H9 (cell line): ENCODE results near the gene OXCT1. TPM values are rescaled to one million over a fixed set of nuclear protein-coding genes. Genes with fewer than 3 reads are reported as not detected.
"Not testable (repeated sequence)": the region's sequence is repeated elsewhere in the genome, so short reads cannot be mapped to it uniquely, and the experiment has no call there.

Experiments used
- DNase-seq: peaks from one replicate; pipeline ENCODE4 v3.0.0-alpha.2; 2017
- H2AFZ ChIP-seq: one replicate; pipeline ENCODE4 v1.6.1; 2013; ENCODE audit warnings: mild to moderate bottlenecking, low read length, control low read depth, moderate library complexity
- H2AK5ac ChIP-seq: 2 replicates; pipeline ENCODE4 v1.6.1; 2013; ENCODE audit warnings: low read length, control low read depth, mixed read lengths; ENCODE audit not compliant: insufficient read length
- H2BK120ac ChIP-seq: one replicate; pipeline ENCODE4 v1.6.1; 2013; ENCODE audit warnings: low read depth, mild to moderate bottlenecking, low read length, control low read depth, inconsistent platforms; ENCODE audit not compliant: poor library complexity, severe bottlenecking
- H2BK12ac ChIP-seq: 2 replicates; pipeline ENCODE4 v1.6.1; 2013; ENCODE audit warnings: low read length, control low read depth, mixed read lengths, low read depth; ENCODE audit not compliant: insufficient read length
- H2BK15ac ChIP-seq: 2 replicates; pipeline ENCODE4 v1.6.1; 2013; ENCODE audit warnings: low read depth, low read length, control low read depth
- H2BK20ac ChIP-seq: one replicate; pipeline ENCODE4 v1.6.1; 2013; ENCODE audit warnings: low read depth, mild to moderate bottlenecking, low read length, control low read depth, inconsistent platforms; ENCODE audit not compliant: poor library complexity, severe bottlenecking
- H2BK5ac ChIP-seq: 2 replicates; pipeline ENCODE4 v1.6.1; 2013; ENCODE audit warnings: low read length, control low read depth, mixed read lengths; ENCODE audit not compliant: insufficient read length
- H3K14ac ChIP-seq: 2 replicates; pipeline ENCODE4 v1.6.1; 2013; ENCODE audit warnings: low read length, control low read depth; ENCODE audit not compliant: insufficient read depth
- H3K18ac ChIP-seq: 2 replicates; pipeline ENCODE4 v1.6.1; 2013; ENCODE audit warnings: low read depth, mild to moderate bottlenecking, mixed read lengths, low read length, control low read depth; ENCODE audit not compliant: insufficient read length
- H3K23ac ChIP-seq: 2 replicates; pipeline ENCODE4 v1.6.1; 2013; ENCODE audit warnings: low read length, control low read depth, mixed read lengths, low read depth; ENCODE audit not compliant: insufficient read length
- H3K23me2 ChIP-seq: 2 replicates; pipeline ENCODE4 v1.6.1; 2013; ENCODE audit warnings: low read depth, mild to moderate bottlenecking, mixed read lengths, low read length, control low read depth; ENCODE audit not compliant: insufficient read length, poor library complexity, severe bottlenecking
- H3K27ac ChIP-seq: 2 replicates; pipeline ENCODE4 v1.5.1; 2013; ENCODE audit warnings: low read length, control low read depth, mixed read lengths, low read depth; ENCODE audit not compliant: insufficient read length
- H3K27me3 ChIP-seq: 2 replicates; pipeline ENCODE4 v1.6.1; 2013; ENCODE audit warnings: low read length, control low read depth, inconsistent platforms; ENCODE audit not compliant: insufficient read depth
- H3K4ac ChIP-seq: 2 replicates; pipeline ENCODE4 v1.6.1; 2013; ENCODE audit warnings: low read depth, mild to moderate bottlenecking, control low read depth, inconsistent platforms, low read length, moderate library complexity
- H3K4me1 ChIP-seq: 2 replicates; pipeline ENCODE4 v1.6.1; 2013; ENCODE audit warnings: low read length, control low read depth, inconsistent platforms; ENCODE audit not compliant: insufficient read depth
- H3K4me2 ChIP-seq: 2 replicates; pipeline ENCODE4 v1.6.1; 2013; ENCODE audit warnings: low read length, control low read depth, mixed read lengths; ENCODE audit not compliant: insufficient read length, insufficient read depth
- H3K56ac ChIP-seq: 2 replicates; pipeline ENCODE4 v1.6.1; 2013; ENCODE audit warnings: low read depth, mild to moderate bottlenecking, mixed read lengths, low read length, control low read depth; ENCODE audit not compliant: insufficient read length
- H3K79me1 ChIP-seq: 2 replicates; pipeline ENCODE4 v1.6.1; 2013; ENCODE audit warnings: low read depth, mild to moderate bottlenecking, moderate library complexity, low read length, control low read depth, inconsistent platforms; ENCODE audit not compliant: insufficient read depth, poor library complexity, severe bottlenecking
- H3K79me2 ChIP-seq: 2 replicates; pipeline ENCODE4 v1.6.1; 2013; ENCODE audit warnings: low read length, control low read depth, inconsistent platforms; ENCODE audit not compliant: insufficient read depth
- H3K9ac ChIP-seq: 2 replicates; pipeline ENCODE4 v1.6.1; 2013; ENCODE audit warnings: low read length, control low read depth, mixed read lengths; ENCODE audit not compliant: insufficient read length; ENCODE audit errors: extremely low read depth
- H3K9me3 ChIP-seq: one replicate; pipeline ENCODE4 v1.6.1; 2013; ENCODE audit warnings: low read depth, low read length, inconsistent platforms; ENCODE audit not compliant: control insufficient read depth
- H3T11ph ChIP-seq: one replicate; pipeline ENCODE4 v1.6.1; 2013; ENCODE audit warnings: mild to moderate bottlenecking, low read length, control low read depth, inconsistent platforms
- H4K20me1 ChIP-seq: one replicate; pipeline ENCODE4 v1.6.1; 2013; ENCODE audit not compliant: control insufficient read depth, insufficient read length, insufficient read depth
- H4K5ac ChIP-seq: 2 replicates; pipeline ENCODE4 v1.6.1; 2013; ENCODE audit warnings: low read depth, mild to moderate bottlenecking, mixed read lengths, low read length, control low read depth; ENCODE audit not compliant: insufficient read length
- H4K8ac ChIP-seq: replicated peaks from 2 replicates; pipeline ENCODE4 v1.6.1; 2013; ENCODE audit warnings: low read length, control low read depth, mixed read lengths, low read depth; ENCODE audit not compliant: insufficient read length
- H4K91ac ChIP-seq: 2 replicates; pipeline ENCODE4 v1.6.1; 2013; ENCODE audit warnings: low read depth, mild to moderate bottlenecking, moderate library complexity, mixed read lengths, low read length, control low read depth; ENCODE audit not compliant: insufficient read length
- H3K27ac Mint-ChIP-seq, 3 experiments: 2 replicates in 2 of 3; 3 replicates in 1 of 3; pipeline ENCODE4 v1.8.0; 2020 to 2021; ENCODE audit warnings: mixed read lengths in 3 of 3, mild to moderate bottlenecking in 1 of 3, moderate library complexity in 1 of 3
- H3K27me3 Mint-ChIP-seq: 2 replicates; pipeline ENCODE4 v1.8.0; 2021; ENCODE audit warnings: low read depth, mild to moderate bottlenecking, moderate library complexity, mixed read lengths
- H3K36me3 Mint-ChIP-seq, 3 experiments: 2 replicates in 2 of 3; 3 replicates in 1 of 3; pipeline ENCODE4 v1.8.0; 2020 to 2021; ENCODE audit warnings: low read depth in 3 of 3, mixed read lengths in 3 of 3; ENCODE audit not compliant: insufficient read depth in 1 of 3
- H3K4me1 Mint-ChIP-seq, 2 experiments: 2 replicates each; pipeline ENCODE4 v1.8.0; 2020; ENCODE audit warnings: mixed read lengths in 2 of 2
- H3K4me3 Mint-ChIP-seq, 2 experiments: 2 replicates in 1 of 2; 3 replicates in 1 of 2; pipeline ENCODE4 v1.8.0; 2020 to 2021; ENCODE audit warnings: mild to moderate bottlenecking in 2 of 2, mixed read lengths in 2 of 2, moderate library complexity in 1 of 2
- H3K9me3 Mint-ChIP-seq, 2 experiments: 2 replicates in 1 of 2; 3 replicates in 1 of 2; pipeline ENCODE4 v1.8.0; 2020; ENCODE audit warnings: mild to moderate bottlenecking in 2 of 2, mixed read lengths in 2 of 2, moderate library complexity in 1 of 2
- WGBS: extraction: QIAGEN DNeasy Blood & Tissue Kit; methylation state at CpG from one replicate; pipeline ENCODE4 v1.1.7; 2013; ENCODE audit warnings: missing lambda C conversion rate, low lambda C conversion rate, mixed read lengths; ENCODE audit not compliant: insufficient read length; ENCODE audit errors: extremely low coverage; 5-methylcytosine and 5-hydroxymethylcytosine counted together
- total RNA-seq: library from RNA; stranded (reverse); gene quantifications from 2 replicates; pipeline ENCODE4 v1.2.1, GENCODE V29; 2021
- TF ChIP-seq, protein P1 (sequence below): fragments of 200-600 bp; sonication (generic); conservative IDR thresholded peaks from 3 replicates; pipeline ENCODE4 v1.8.0; 2021; ENCODE audit warnings: antibody characterized with exemption, mild to moderate bottlenecking

The OXCT1 gene
- total RNA-seq, 1 experiment from 2014 or later = 25.6 TPM

DNA sequence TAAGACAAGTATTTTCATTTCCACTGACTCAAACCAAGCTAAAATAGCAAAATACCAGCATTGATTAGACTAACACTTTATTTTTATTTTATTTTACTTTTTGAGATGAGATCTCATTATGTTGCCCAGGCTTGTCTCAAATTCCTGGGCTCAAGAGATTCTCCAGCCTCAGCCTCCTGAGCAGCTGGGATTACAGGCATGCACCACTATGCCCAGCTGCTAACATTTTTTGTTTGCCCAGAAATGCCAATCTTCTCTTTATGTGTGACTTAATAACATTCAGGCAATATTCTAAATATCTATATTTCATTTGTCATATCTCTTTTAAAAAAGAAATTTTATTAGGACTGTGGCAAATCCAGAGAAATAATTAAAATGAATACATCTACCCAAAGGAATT lies 55.0 kb downstream of the OXCT1 start:
- H3K14ac ChIP-seq = no peak overlapping the region
- no peaks in the 10 kb centered on the region for H3K79me1 ChIP-seq
- DNase-seq = no peak
- no peak overlapping the region for H2BK20ac ChIP-seq
- no peak overlapping the region for H4K91ac ChIP-seq
- no peak overlapping the region for H3K4ac ChIP-seq
- TF ChIP-seq, protein P1, sequence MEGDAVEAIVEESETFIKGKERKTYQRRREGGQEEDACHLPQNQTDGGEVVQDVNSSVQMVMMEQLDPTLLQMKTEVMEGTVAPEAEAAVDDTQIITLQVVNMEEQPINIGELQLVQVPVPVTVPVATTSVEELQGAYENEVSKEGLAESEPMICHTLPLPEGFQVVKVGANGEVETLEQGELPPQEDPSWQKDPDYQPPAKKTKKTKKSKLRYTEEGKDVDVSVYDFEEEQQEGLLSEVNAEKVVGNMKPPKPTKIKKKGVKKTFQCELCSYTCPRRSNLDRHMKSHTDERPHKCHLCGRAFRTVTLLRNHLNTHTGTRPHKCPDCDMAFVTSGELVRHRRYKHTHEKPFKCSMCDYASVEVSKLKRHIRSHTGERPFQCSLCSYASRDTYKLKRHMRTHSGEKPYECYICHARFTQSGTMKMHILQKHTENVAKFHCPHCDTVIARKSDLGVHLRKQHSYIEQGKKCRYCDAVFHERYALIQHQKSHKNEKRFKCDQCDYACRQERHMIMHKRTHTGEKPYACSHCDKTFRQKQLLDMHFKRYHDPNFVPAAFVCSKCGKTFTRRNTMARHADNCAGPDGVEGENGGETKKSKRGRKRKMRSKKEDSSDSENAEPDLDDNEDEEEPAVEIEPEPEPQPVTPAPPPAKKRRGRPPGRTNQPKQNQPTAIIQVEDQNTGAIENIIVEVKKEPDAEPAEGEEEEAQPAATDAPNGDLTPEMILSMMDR = no peak
- Mint-ChIP-seq H3K27ac (no peak overlapping the region), H3K27me3 (no peaks in the 10 kb centered on the region), H3K36me3 (no peaks in the 10 kb centered on the region), H3K9me3 (no peaks in the 10 kb centered on the region), H3K4me3 (no peak overlapping the region), H3K4me1 (peaks cover 0 to 1% of the 10 kb centered on the region in 2 experiments; a peak in 3 of 4 replicates)
- H3K18ac ChIP-seq = no peak overlapping the region
- H3T11ph ChIP-seq = no peak overlapping the region
- no peak overlapping the region for H2BK15ac ChIP-seq
- H3K56ac ChIP-seq = no peak overlapping the region
- H3K23me2 ChIP-seq = no peaks in the 10 kb centered on the region
- H2AFZ ChIP-seq = no peak overlapping the region
- no peak overlapping the region for H3K27ac ChIP-seq
- no peak overlapping the region for H4K5ac ChIP-seq
- no peak overlapping the region for H2AK5ac ChIP-seq
- no peak overlapping the region for H3K9ac ChIP-seq
- H3K4me2 ChIP-seq = no peak overlapping the region
- H2BK5ac ChIP-seq = no peak overlapping the region
- H3K79me2 ChIP-seq = 0 out of 2 replicates have a peak, but pooled peaks cover 2% of the 10 kb centered on the region
- H4K8ac ChIP-seq = no peak overlapping the region
- no peaks in the 10 kb centered on the region for H3K9me3 ChIP-seq
- H3K23ac ChIP-seq = no peak overlapping the region
- no peaks in the 10 kb centered on the region for H4K20me1 ChIP-seq
- no peak overlapping the region for H2BK120ac ChIP-seq
- H3K4me1 ChIP-seq = no peaks in the 10 kb centered on the region
- no peaks in the 10 kb centered on the region for H3K27me3 ChIP-seq
- H2BK12ac ChIP-seq = no peak overlapping the region

DNA sequence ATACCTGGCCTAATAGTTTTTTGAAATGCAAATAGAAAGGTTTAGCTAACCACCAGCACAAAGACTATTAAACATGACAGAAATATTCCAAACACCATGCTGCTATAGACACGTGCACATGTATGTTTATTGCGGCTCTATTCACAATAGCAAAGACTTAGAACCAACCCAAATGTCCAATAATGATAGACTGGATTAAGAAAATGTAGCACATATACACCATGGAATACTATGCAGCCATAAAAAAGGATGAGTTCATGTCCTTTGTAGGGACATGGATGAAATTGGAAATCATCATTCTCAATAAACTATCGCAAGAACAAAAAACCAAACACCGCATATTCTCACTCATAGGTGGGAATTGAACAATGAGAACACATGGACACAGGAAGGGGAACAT lies 55.9 kb downstream of the OXCT1 start:
- H2AFZ ChIP-seq, H3K9me3 Mint-ChIP-seq, H2BK12ac ChIP-seq: not testable (repeated sequence)

More for the DNA sequence above, 55.9 kb downstream of the OXCT1 start:
- H3K56ac ChIP-seq, H2BK120ac ChIP-seq, H3T11ph ChIP-seq, H3K27ac Mint-ChIP-seq, H3K23ac ChIP-seq, H3K79me2 ChIP-seq, H3K27me3 ChIP-seq, H4K5ac ChIP-seq, H3K9me3 ChIP-seq, H3K27me3 Mint-ChIP-seq, DNase-seq, H3K4ac ChIP-seq, H3K79me1 ChIP-seq, H3K23me2 ChIP-seq, H3K18ac ChIP-seq, H3K4me1 Mint-ChIP-seq, H2AK5ac ChIP-seq, H4K8ac ChIP-seq, H3K36me3 Mint-ChIP-seq, H3K14ac ChIP-seq, H2BK20ac ChIP-seq, H3K4me3 Mint-ChIP-seq, H4K20me1 ChIP-seq, H2BK5ac ChIP-seq, H4K91ac ChIP-seq, H3K4me2 ChIP-seq, H3K27ac ChIP-seq, H3K4me1 ChIP-seq, H2BK15ac ChIP-seq, H3K9ac ChIP-seq: not testable (repeated sequence)
- WGBS = no CpG with 5 or more reads among the region's 4 CpGs
